Measurements from ENCODE around the gene DCTPP1.
"Not testable (repeated sequence)": the region's sequence is repeated elsewhere in the genome, so short reads cannot be mapped to it uniquely, and the experiment has no call there.

The DCTPP1 gene

GRCh38 chr16:30409125-30410060 is 20.4 kb downstream of the DCTPP1 start:
- peak; percentile 96 for DNase-seq

GRCh38 chr16:30407804-30408534 is 21.9 kb downstream of the DCTPP1 start:
- no peak for DNase-seq

GRCh38 chr16:30407102-30407803 is 22.6 kb downstream of the DCTPP1 start, which contains the start of gene ZNF771:
TSS of gene ZNF771 (plus strand) at chr16:30407606. CDS start at chr16:30408054, 448 bp downstream.
- peak; percentile 97 for DNase-seq

- no peak for DNase-seq
These were observed 23.1 kb downstream of the DCTPP1 start for GRCh38 chr16:30406795-30407101.

- no peak for DNase-seq
These were observed 27.9 kb downstream of the DCTPP1 start for GRCh38 chr16:30401768-30402425.

GRCh38 chr16:30399435-30400186 is 30.2 kb downstream of the DCTPP1 start:
- DNase-seq: no peak

GRCh38 chr16:30398661-30399434 is 31.0 kb downstream of the DCTPP1 start:
- DNase-seq: no peak

- no peak for DNase-seq
These were observed 31.8 kb downstream of the DCTPP1 start for GRCh38 chr16:30397776-30398660.

- DNase-seq: no peak
These were observed 32.8 kb downstream of the DCTPP1 start for GRCh38 chr16:30397056-30397455.

GRCh38 chr16:30396627-30397026 is 33.2 kb downstream of the DCTPP1 start:
- not testable (repeated sequence) for DNase-seq

- no peak for DNase-seq
These were observed 33.7 kb downstream of the DCTPP1 start for GRCh38 chr16:30395992-30396585.

- peak; percentile 90 for DNase-seq
These were observed 34.5 kb downstream of the DCTPP1 start, which contains the start of gene ZNF48 for GRCh38 chr16:30395155-30395991. TSS of gene ZNF48 (plus strand) at chr16:30395420. CDS start at chr16:30395795, 375 bp downstream.

- peak; percentile 50 for DNase-seq
These were observed 35.2 kb downstream of the DCTPP1 start for GRCh38 chr16:30394592-30395154.

GRCh38 chr16:30383521-30383920 is 46.3 kb downstream of the DCTPP1 start:
- peak; percentile 74 for DNase-seq

GRCh38 chr16:30382111-30382881 is 47.5 kb downstream of the DCTPP1 start, which contains the start of gene SEPTIN1:
TSS of gene SEPTIN1 (minus strand) at chr16:30382561. CDS start at chr16:30382542, 19 bp downstream.
- no peak for DNase-seq

GRCh38 chr16:30381291-30382041 is 48.4 kb downstream of the DCTPP1 start:
- DNase-seq: no peak
